ENCODE measurements around the gene TFB2M. TPM values are rescaled to one million over a fixed set of nuclear protein-coding genes. Genes with fewer than 3 reads are reported as not detected.
"Not testable (repeated sequence)": the region's sequence is repeated elsewhere in the genome, so short reads cannot be mapped to it uniquely, and the experiment has no call there.

TFB2M gene
- total and polyA plus RNA-seq, 2 donors (not counting 1 experiment from before 2014, with no cell fraction given): 8.8 to 11.6 TPM

- Histone ChIP-seq H3K9me3 (ENCODE audit: control extremely low read depth in 1 of 3, control insufficient read depth in 2 of 3, insufficient read depth in 1 of 3, low read length in 2 of 3) (peaks cover 0 to 5% (median 3%) of the 10 kb centered on the region in 3 donors), H3K4me2 (replicated peaks; ENCODE audit: low read depth, low read length, poor library complexity, severe bottlenecking) (no peak overlapping the region), H4K20me1 (ENCODE audit: control insufficient read depth, insufficient read depth, low read length, poor library complexity, severe bottlenecking) (peaks cover 52% of the 10 kb centered on the region), H3K27ac (ENCODE audit: low read length in 2 of 2) (no peak overlapping the region), H3K4me3 (ENCODE audit: control extremely low read depth in 1 of 5, extremely low read depth in 1 of 5, insufficient read depth in 1 of 5, low read depth in 2 of 5, low read length in 4 of 5) (no peak overlapping the region), H3K9ac (ENCODE audit: low read length) (no peak overlapping the region), H3K36me3 (replicated peaks in 1 of 2; ENCODE audit: control extremely low read depth in 1 of 2, control insufficient read depth in 1 of 2, extremely low read depth in 1 of 2, insufficient read depth in 2 of 2, low read length in 1 of 2) (peaks cover 6 to 34% of the 10 kb centered on the region in 2 experiments), H3K79me2 (ENCODE audit: control insufficient read depth, insufficient read depth, low read length) (peaks cover 79% of the 10 kb centered on the region), H3K4me1 (ENCODE audit: control insufficient read depth in 2 of 2, insufficient read depth in 2 of 2, low read length in 2 of 2) (no peaks in the 10 kb centered on the region), H2AFZ (ENCODE audit: insufficient read depth, low read depth, low read length, poor library complexity, severe bottlenecking) (no peak overlapping the region), H3K27me3 (replicated peaks in 1 of 4; ENCODE audit: control extremely low read depth in 1 of 4, control insufficient read depth in 3 of 4, insufficient read depth in 4 of 4, low read length in 3 of 4) (no peaks in the 10 kb centered on the region)
- no peak for DNase-seq
- Mint-ChIP-seq H3K27me3 (no peaks in the 10 kb centered on the region), H3K27ac (peak overlapping the region; percentile 29), H3K4me1 (peaks cover 37% of the 10 kb centered on the region), H3K9me3 (ENCODE audit: insufficient read depth) (peaks cover 3% of the 10 kb centered on the region), H3K4me3 (no peak overlapping the region)
- ChIA-PET CTCF (no interaction called here), POLR2A (no interaction called here)
- WGBS (ENCODE audit: insufficient coverage): 67% methylated on average over 6 of the region's 6 CpGs
- ATAC-seq (ENCODE audit: low read depth): no peak
- TF ChIP-seq CTCF (IDR thresholded peaks at IDR 0.05) (no peak), EZH2 (IDR thresholded peaks at IDR 0.05; ENCODE audit: borderline replicate concordance, insufficient read depth, low read depth, low read length, poor library complexity, severe bottlenecking) (no peak)
- intact Hi-C loops (cut with micrococcal nuclease): no loop called here
Observed at GRCh38 chr1:246591504-246591903, 25.4 kb upstream of the TFB2M start.

- Histone ChIP-seq H2AFZ (ENCODE audit: insufficient read depth, low read depth, low read length, poor library complexity, severe bottlenecking) (no peak overlapping the region), H3K4me2 (replicated peaks; ENCODE audit: low read depth, low read length, poor library complexity, severe bottlenecking) (no peak overlapping the region), H3K9ac (ENCODE audit: low read length) (no peak overlapping the region), H3K4me3 (ENCODE audit: control extremely low read depth in 1 of 5, extremely low read depth in 1 of 5, insufficient read depth in 1 of 5, low read depth in 2 of 5, low read length in 4 of 5) (no peak overlapping the region), H3K27me3 (replicated peaks in 1 of 4; ENCODE audit: control extremely low read depth in 1 of 4, control insufficient read depth in 3 of 4, insufficient read depth in 4 of 4, low read length in 3 of 4) (no peaks in the 10 kb centered on the region), H3K27ac (ENCODE audit: low read length in 2 of 2) (no peak overlapping the region), H4K20me1 (ENCODE audit: control insufficient read depth, insufficient read depth, low read length, poor library complexity, severe bottlenecking) (peaks cover 47% of the 10 kb centered on the region), H3K9me3 (ENCODE audit: control extremely low read depth in 1 of 3, control insufficient read depth in 2 of 3, insufficient read depth in 1 of 3, low read length in 2 of 3) (peaks cover 0 to 5% (median 3%) of the 10 kb centered on the region in 3 donors), H3K36me3 (replicated peaks in 1 of 2; ENCODE audit: control extremely low read depth in 1 of 2, control insufficient read depth in 1 of 2, extremely low read depth in 1 of 2, insufficient read depth in 2 of 2, low read length in 1 of 2) (peaks cover 6 to 34% of the 10 kb centered on the region in 2 experiments), H3K4me1 (ENCODE audit: control insufficient read depth in 2 of 2, insufficient read depth in 2 of 2, low read length in 2 of 2) (no peaks in the 10 kb centered on the region), H3K79me2 (ENCODE audit: control insufficient read depth, insufficient read depth, low read length) (peaks cover 76% of the 10 kb centered on the region)
- ATAC-seq (ENCODE audit: low read depth) (no peak), DNase-seq (no peak)
- H3K4me3 Mint-ChIP-seq: no peak overlapping the region
- H3K27ac Mint-ChIP-seq: peak overlapping the region; percentile 29
- H3K4me1 Mint-ChIP-seq: peaks cover 36% of the 10 kb centered on the region
- H3K9me3 Mint-ChIP-seq (ENCODE audit: insufficient read depth): peaks cover 3% of the 10 kb centered on the region
- CTCF ChIA-PET: no interaction called here
- POLR2A ChIA-PET: no interaction called here
- intact Hi-C loops (cut with micrococcal nuclease): no loop called here
- TF ChIP-seq CTCF (IDR thresholded peaks at IDR 0.05): no peak
- TF ChIP-seq EZH2 (IDR thresholded peaks at IDR 0.05; ENCODE audit: borderline replicate concordance, insufficient read depth, low read depth, low read length, poor library complexity, severe bottlenecking): no peak
- no peaks in the 10 kb centered on the region for H3K27me3 Mint-ChIP-seq
Observed at GRCh38 chr1:246591047-246591446, 25.0 kb upstream of the TFB2M start.

GRCh38 chr1:246589919-246590318 lies 23.9 kb upstream of the TFB2M start:
- 98% methylated on average over 6 of the region's 10 CpGs for WGBS (ENCODE audit: insufficient coverage)
- peaks cover 4 to 28% of the 10 kb centered on the region in 2 experiments for H3K36me3 ChIP-seq (replicated peaks in 1 of 2; ENCODE audit: control extremely low read depth in 1 of 2, control insufficient read depth in 1 of 2, extremely low read depth in 1 of 2, insufficient read depth in 2 of 2, low read length in 1 of 2)
- H3K9me3 ChIP-seq (ENCODE audit: control extremely low read depth in 1 of 3, control insufficient read depth in 2 of 3, insufficient read depth in 1 of 3, low read length in 2 of 3): not testable (repeated sequence)

More at GRCh38 chr1:246589919-246590318, 23.9 kb upstream of the TFB2M start:
- H2AFZ ChIP-seq (ENCODE audit: insufficient read depth, low read depth, low read length, poor library complexity, severe bottlenecking); H3K9ac ChIP-seq (ENCODE audit: low read length); intact Hi-C loops (cut with micrococcal nuclease); H3K4me1 ChIP-seq (ENCODE audit: control insufficient read depth in 2 of 2, insufficient read depth in 2 of 2, low read length in 2 of 2); DNase-seq; H3K27me3 Mint-ChIP-seq; H3K27ac Mint-ChIP-seq; CTCF ChIA-PET; H3K4me2 ChIP-seq (replicated peaks; ENCODE audit: low read depth, low read length, poor library complexity, severe bottlenecking); H3K4me3 ChIP-seq (ENCODE audit: control extremely low read depth in 1 of 5, extremely low read depth in 1 of 5, insufficient read depth in 1 of 5, low read depth in 2 of 5, low read length in 4 of 5); H3K9me3 Mint-ChIP-seq (ENCODE audit: insufficient read depth); H3K27me3 ChIP-seq (replicated peaks in 1 of 4; ENCODE audit: control extremely low read depth in 1 of 4, control insufficient read depth in 3 of 4, insufficient read depth in 4 of 4, low read length in 3 of 4); H3K4me3 Mint-ChIP-seq; H3K27ac ChIP-seq (ENCODE audit: low read length in 2 of 2); POLR2A ChIA-PET; ATAC-seq (ENCODE audit: low read depth): not testable (repeated sequence)
- peaks cover 28% of the 10 kb centered on the region for H3K4me1 Mint-ChIP-seq
- H4K20me1 ChIP-seq (ENCODE audit: control insufficient read depth, insufficient read depth, low read length, poor library complexity, severe bottlenecking): peaks cover 46% of the 10 kb centered on the region
- peaks cover 76% of the 10 kb centered on the region for H3K79me2 ChIP-seq (ENCODE audit: control insufficient read depth, insufficient read depth, low read length)

Data from B cell (primary cell).